SKM-1 (cell line): ENCODE results near the gene C1orf198.

Source experiments
- DNase-seq: peaks from one replicate; lab custom pipeline; 2025; ENCODE audit not compliant: unreplicated experiment; lab: John Stamatoyannopoulos, UW

The C1orf198 gene

DNA sequence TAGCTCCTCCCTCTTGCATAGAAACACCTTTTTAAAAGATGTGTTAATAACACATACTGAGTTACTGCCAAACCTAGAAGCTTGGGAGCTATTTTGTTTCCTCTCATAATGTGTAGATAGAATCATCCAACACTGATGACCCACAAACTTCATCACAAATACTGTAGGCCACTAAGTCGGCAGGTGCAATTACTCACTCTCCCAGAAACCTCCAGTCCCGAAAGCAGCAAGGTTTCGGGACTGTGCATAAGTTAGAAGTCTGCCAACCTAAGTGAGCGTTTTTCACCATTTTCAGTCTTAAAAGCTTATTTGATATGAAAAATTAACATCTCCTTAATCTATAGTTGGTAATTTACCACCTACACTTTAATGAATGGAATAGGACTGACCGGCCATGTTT, 32.0 kb downstream of the C1orf198 start:
- DNase-seq, result no peak

DNA sequence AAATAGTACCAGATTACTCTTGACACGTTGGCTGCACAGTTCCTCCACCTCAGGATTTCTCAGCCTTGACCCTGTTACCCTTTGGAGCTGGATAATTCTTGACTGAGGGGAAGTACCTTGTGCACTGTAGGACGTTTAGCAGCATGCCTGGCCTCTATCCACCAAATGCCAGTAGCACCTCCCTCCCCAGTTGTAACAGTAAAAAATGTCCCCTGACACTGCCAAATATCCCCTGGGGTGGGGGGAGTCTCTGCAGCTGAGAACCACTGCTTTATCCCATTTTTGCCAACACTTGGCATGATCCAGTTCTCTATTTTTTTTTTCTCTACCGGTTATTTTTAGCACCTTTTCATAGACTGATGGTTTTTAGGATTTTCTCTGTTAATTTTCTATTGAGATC, 34.0 kb downstream of the C1orf198 start:
- DNase-seq, result no peak

- no peak for DNase-seq
Measured at GRCh38 chr1:230833511-230833910, 34.8 kb downstream of the C1orf198 start.

GRCh38 chr1:230832476-230832875, 35.8 kb downstream of the C1orf198 start:
- DNase-seq, result no peak

DNA sequence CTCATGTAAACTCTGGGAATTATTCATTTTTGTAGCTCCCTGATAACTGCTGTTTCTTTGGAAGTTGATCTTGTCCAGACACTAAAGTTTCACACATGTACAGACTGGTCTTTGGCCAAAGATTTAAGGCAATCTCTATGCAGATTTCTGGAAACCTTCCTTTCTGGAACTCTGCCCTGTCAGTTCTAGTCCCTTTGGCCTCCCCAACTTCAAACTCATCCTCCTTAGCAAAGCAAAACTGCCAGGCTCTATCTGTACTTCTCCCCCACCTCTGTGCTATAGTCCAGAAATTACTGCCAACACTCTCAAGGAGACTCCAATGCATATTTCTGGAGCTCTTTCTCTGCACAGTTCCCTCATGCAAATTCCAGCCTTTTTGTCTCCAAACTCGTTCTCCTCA, 36.5 kb downstream of the C1orf198 start:
- no peak for DNase-seq

- no peak for DNase-seq
Measured at GRCh38 chr1:230828421-230828820, 39.9 kb downstream of the C1orf198 start.

DNA sequence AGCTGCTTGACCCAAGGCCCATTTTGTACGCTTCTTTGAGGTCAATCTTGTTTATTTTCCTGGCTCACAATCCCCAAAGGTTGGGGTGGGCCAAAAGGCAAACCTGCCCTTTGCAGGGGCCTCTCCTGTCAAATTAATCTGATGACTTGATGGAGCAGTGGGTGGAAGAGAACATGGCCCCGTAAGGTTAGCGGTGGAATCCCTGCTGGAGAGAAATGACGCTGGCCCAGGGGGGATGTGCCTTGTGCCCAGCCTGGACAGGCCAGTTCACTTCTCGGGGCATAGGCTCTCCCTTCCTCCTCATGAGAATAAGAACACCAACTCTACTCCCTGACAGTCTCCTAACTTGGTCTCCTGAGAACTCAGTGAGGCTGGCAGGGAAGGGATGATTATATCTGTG, 40.5 kb downstream of the C1orf198 start:
- no peak for DNase-seq

DNA sequence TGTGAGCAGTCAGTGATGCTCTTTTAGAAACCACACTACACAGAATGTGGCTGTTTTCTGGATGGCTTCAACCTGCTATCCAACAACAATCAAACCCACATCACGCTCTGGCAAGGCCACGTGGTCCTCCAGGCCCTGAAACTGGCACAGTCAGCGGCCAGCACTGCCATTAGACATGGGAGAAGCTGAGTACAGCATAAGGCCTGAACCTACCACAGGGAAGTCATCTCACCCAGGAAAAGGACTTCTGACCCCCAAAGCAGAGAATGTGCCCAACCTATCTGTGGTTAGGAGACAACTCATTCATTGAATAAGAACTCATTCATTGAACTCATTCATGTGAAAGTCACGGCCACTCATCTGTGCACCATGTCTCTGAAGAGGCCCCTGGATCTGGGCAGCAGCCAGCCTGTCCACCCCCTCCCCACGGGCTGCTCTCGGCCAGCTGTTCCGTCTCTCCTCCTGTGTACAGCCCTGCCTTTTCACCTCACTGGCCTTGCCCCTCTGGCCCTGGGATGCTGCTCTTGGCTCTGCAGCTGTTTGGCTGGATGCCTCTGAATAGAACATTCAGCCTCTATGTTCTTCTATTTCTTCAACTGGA, 41.1 kb downstream of the C1orf198 start:
- DNase-seq, result no peak

GRCh38 chr1:230826166-230826875, 42.0 kb downstream of the C1orf198 start:
- DNase-seq, result no peak

- no peak for DNase-seq
Measured at GRCh38 chr1:230825761-230826160, 42.6 kb downstream of the C1orf198 start.

- no peak for DNase-seq
Measured at GRCh38 chr1:230824919-230825721, 43.2 kb downstream of the C1orf198 start.

DNA sequence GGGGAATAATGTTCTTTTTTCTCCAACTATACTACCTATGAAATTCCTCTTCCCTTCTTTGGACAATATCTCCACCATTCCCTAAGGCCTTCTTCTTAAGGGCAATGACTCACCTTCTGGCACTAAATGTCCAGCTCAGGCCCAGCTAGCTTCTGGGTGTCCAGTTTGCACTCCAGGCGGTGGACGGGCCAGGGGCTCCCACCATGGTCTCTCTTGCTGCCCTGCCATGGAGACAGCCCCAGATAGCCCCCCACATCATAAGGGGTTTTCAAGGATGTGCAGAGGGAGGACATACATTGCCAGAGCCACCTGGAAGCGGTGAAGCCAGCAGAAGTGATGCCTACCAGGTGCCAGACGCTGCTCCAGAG, 43.8 kb downstream of the C1orf198 start:
- no peak for DNase-seq

GRCh38 chr1:230823931-230824381, 44.4 kb downstream of the C1orf198 start:
- no peak for DNase-seq

GRCh38 chr1:230823426-230823825, 44.9 kb downstream of the C1orf198 start:
- DNase-seq, result no peak

- DNase-seq, result no peak
Measured at GRCh38 chr1:230822092-230822581, 46.2 kb downstream of the C1orf198 start.

DNA sequence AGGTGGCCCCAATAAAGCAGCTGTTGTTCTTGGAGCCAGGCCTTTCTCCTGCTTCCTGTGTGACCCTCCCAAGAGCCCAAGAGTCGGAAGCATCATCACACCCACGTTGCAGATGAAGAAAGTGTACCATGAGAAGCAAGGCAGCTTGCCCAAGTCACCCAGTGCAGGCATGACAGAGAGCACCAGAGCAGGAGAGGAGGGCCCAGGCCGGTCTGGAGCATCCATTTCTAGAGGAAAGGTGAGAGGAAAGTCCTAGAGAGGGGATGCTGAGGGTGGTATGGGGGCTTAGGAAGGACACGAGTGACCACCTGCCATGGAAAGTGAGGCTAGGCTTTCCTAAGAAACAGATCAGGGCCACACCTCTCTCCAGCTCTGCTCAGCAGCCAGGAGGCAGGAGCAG, 47.0 kb downstream of the C1orf198 start:
- no peak for DNase-seq

DNA sequence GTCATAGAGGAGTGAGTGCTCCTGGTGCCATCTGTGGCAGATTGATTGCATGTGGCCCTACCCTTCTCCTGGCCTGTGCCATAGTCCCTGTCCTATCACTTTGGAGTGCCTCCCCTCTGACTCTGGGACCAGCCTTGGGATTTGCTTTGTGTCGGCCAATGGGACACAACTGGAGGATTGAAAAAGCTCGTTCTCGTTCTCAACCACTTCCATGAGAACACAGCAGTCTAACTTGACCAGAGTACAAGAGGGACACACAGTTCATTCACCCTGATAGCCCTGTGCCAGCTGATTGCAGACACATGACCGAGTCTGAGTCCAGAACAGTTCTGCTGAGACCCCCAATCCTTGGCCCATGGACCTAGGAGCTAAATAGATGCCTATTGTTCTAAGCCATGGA, 47.8 kb downstream of the C1orf198 start:
- no peak for DNase-seq

DNA sequence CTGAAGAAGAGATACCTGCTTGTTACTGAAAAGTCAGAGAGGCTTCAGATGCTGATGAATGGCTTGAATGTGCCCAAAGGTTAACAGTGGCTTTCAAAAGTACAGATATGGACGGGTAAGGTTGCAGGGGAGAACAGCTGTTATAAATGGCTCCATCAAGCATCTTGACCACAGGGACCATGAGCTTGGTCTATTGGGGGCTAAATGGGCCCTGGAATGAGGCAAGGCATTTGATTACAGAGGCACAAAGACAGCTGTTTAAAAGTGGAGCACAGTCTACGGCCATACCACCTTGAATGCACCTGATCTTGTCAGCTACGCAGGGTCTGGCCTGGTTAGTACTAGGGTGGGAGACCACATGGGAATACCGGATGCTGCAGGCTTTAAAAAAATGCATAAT, 48.3 kb downstream of the C1orf198 start:
- no peak for DNase-seq

GRCh38 chr1:230818901-230819300, 49.4 kb downstream of the C1orf198 start:
- no peak for DNase-seq

- DNase-seq, result no peak
Measured at GRCh38 chr1:230818367-230818766, 50.0 kb downstream of the C1orf198 start.

- no peak for DNase-seq
Measured at GRCh38 chr1:230816018-230816417, 52.3 kb downstream of the C1orf198 start.
